Smooth muscle cell (in vitro differentiated cells): ENCODE measurements around the gene LENG1. TPM values are rescaled to one million over a fixed set of nuclear protein-coding genes. Genes with fewer than 3 reads are reported as not detected.
A peak's percentile ranks its signal among the peaks of the same experiment; 100 is the strongest.

Experiments used
- DNase-seq: peaks from one replicate; lab custom pipeline; 2025; ENCODE audit not compliant: unreplicated experiment; lab: John Stamatoyannopoulos, UW
- H2AFZ ChIP-seq: fragments of 200-600 bp; sonication (generic); 2 replicates; pipeline ENCODE4 v1.6.0; 2016; ENCODE audit warnings: antibody characterized with exemption, low read depth, mild to moderate bottlenecking
- H3F3A ChIP-seq: fragments of 200-600 bp; sonication (generic); 2 replicates; pipeline ENCODE4 v1.6.0; 2017; ENCODE audit warnings: antibody characterized with exemption, low read depth
- H3K27ac ChIP-seq: fragments of 200-600 bp; sonication (generic); 2 replicates; pipeline ENCODE4 v1.5.1; 2016; ENCODE audit warnings: low read depth, mild to moderate bottlenecking
- H3K27me3 ChIP-seq: fragments of 200-600 bp; sonication (generic); 2 replicates; pipeline ENCODE4 v1.6.1; 2016; ENCODE audit warnings: low read depth, mild to moderate bottlenecking
- H3K36me3 ChIP-seq: fragments of 200-600 bp; sonication (generic); 2 replicates; pipeline ENCODE4 v1.5.1; 2016; ENCODE audit warnings: low read depth
- H3K4me1 ChIP-seq: fragments of 200-600 bp; sonication (generic); 2 replicates; pipeline ENCODE4 v1.5.1; 2016; ENCODE audit warnings: low read depth
- H3K4me2 ChIP-seq: fragments of 200-600 bp; sonication (generic); 2 replicates; pipeline ENCODE4 v1.6.0; 2016; ENCODE audit warnings: mild to moderate bottlenecking
- H3K4me3 ChIP-seq: fragments of 200-600 bp; sonication (generic); 2 replicates; pipeline ENCODE4 v1.5.1; 2016; ENCODE audit warnings: mild to moderate bottlenecking
- H3K79me2 ChIP-seq: fragments of 200-600 bp; sonication (generic); 2 replicates; pipeline ENCODE4 v1.6.0; 2016; ENCODE audit warnings: low read depth, mild to moderate bottlenecking
- H3K9ac ChIP-seq: fragments of 200-600 bp; sonication (generic); 2 replicates; pipeline ENCODE4 v1.6.0; 2016; ENCODE audit warnings: low read depth
- H3K9me3 ChIP-seq: fragments of 200-600 bp; sonication (generic); replicated peaks from 2 replicates; pipeline ENCODE4 v1.5.1; 2016; ENCODE audit warnings: low read depth
- H4K20me1 ChIP-seq: fragments of 200-600 bp; sonication (generic); 2 replicates; pipeline ENCODE4 v1.6.0; 2016; ENCODE audit warnings: low read depth
- CTCF ChIP-seq: fragments of 200-600 bp; sonication (generic); IDR thresholded peaks from 2 replicates; pipeline ENCODE4 v1.5.1; 2017; ENCODE audit warnings: borderline replicate concordance, mild to moderate bottlenecking, antibody characterized with exemption; ENCODE audit not compliant: insufficient read depth, poor library complexity, severe bottlenecking
- WGBS: methylation state at CpG from one replicate; pipeline ENCODE4 v1.1.7; 2016; ENCODE audit warnings: low lambda C conversion rate; 5-methylcytosine and 5-hydroxymethylcytosine counted together
- polyA plus RNA-seq: library from polyadenylated mRNA; unstranded; fragments of >200 nt; fragmentation: Nextera tagmentation; extraction: Ambion mirVana; gene quantifications from 2 replicates; pipeline ENCODE4 v1.2.1, GENCODE V29; 2016
- total RNA-seq: library from RNA; depleted of rRNA; stranded (reverse); fragments of >200 nt; gene quantifications from 2 replicates; pipeline ENCODE4 v1.2.3, GENCODE V29; 2014

The LENG1 gene
- total and polyA plus RNA-seq, 2 experiments from 2014 or later: 10.9 to 14.1 TPM

- Histone ChIP-seq H3K27ac (peak overlapping the region; percentile 18), H3K4me1 (peaks cover 12% of the 10 kb centered on the region), H3F3A (no peaks in the 10 kb centered on the region), H4K20me1 (peaks cover 34% of the 10 kb centered on the region), H3K4me3 (peak overlapping the region; percentile 55), H3K9ac (peak overlapping the region; percentile 1), H3K36me3 (no peaks in the 10 kb centered on the region), H3K4me2 (peak overlapping the region; percentile 83), H3K79me2 (peaks cover 37% of the 10 kb centered on the region), H3K27me3 (no peaks in the 10 kb centered on the region), H2AFZ (peak overlapping the region; percentile 10), H3K9me3 (no peaks in the 10 kb centered on the region)
- TF ChIP-seq CTCF: no peak
- WGBS: 3% methylated on average over 30 of the region's 30 CpGs
- no peak for DNase-seq
Observed at GRCh38 chr19:54136086-54136863, 23.2 kb downstream of the LENG1 start.

GRCh38 chr19:54133957-54134590, 25.4 kb downstream of the LENG1 start:
- Histone ChIP-seq H3K4me3 (no peak overlapping the region), H3K4me2 (no peak overlapping the region), H3K27ac (no peak overlapping the region), H3K9me3 (no peaks in the 10 kb centered on the region), H3K9ac (no peak overlapping the region), H3K36me3 (no peaks in the 10 kb centered on the region), H3K27me3 (no peaks in the 10 kb centered on the region), H4K20me1 (peaks cover 12% of the 10 kb centered on the region), H3F3A (no peaks in the 10 kb centered on the region), H3K4me1 (peaks cover 6% of the 10 kb centered on the region), H2AFZ (no peak overlapping the region), H3K79me2 (peaks cover 15% of the 10 kb centered on the region)
- TF ChIP-seq CTCF: no peak
- no peak for DNase-seq
- WGBS: 61% methylated on average over 2 of the region's 2 CpGs

- H3K9ac ChIP-seq: no peak overlapping the region
- peak; percentile 60 for DNase-seq
- 98% methylated on average over 8 of the region's 10 CpGs for WGBS
Observed at GRCh38 chr19:54133312-54133956, 26.1 kb downstream of the LENG1 start.

More at GRCh38 chr19:54133312-54133956, 26.1 kb downstream of the LENG1 start:
- Histone ChIP-seq H3K4me2 (no peak overlapping the region), H3K36me3 (no peaks in the 10 kb centered on the region), H3K27ac (no peak overlapping the region), H3K79me2 (peaks cover 8% of the 10 kb centered on the region), H4K20me1 (peaks cover 5% of the 10 kb centered on the region), H3K9me3 (no peaks in the 10 kb centered on the region), H3K27me3 (no peaks in the 10 kb centered on the region), H2AFZ (no peak overlapping the region), H3K4me3 (no peak overlapping the region), H3K4me1 (no peaks in the 10 kb centered on the region), H3F3A (no peaks in the 10 kb centered on the region)
- no peak for TF ChIP-seq CTCF
